ENCODE data around the gene POU5F1.
"Not testable (repeated sequence)": the region's sequence is repeated elsewhere in the genome, so short reads cannot be mapped to it uniquely, and the experiment has no call there.

Gene POU5F1

DNA sequence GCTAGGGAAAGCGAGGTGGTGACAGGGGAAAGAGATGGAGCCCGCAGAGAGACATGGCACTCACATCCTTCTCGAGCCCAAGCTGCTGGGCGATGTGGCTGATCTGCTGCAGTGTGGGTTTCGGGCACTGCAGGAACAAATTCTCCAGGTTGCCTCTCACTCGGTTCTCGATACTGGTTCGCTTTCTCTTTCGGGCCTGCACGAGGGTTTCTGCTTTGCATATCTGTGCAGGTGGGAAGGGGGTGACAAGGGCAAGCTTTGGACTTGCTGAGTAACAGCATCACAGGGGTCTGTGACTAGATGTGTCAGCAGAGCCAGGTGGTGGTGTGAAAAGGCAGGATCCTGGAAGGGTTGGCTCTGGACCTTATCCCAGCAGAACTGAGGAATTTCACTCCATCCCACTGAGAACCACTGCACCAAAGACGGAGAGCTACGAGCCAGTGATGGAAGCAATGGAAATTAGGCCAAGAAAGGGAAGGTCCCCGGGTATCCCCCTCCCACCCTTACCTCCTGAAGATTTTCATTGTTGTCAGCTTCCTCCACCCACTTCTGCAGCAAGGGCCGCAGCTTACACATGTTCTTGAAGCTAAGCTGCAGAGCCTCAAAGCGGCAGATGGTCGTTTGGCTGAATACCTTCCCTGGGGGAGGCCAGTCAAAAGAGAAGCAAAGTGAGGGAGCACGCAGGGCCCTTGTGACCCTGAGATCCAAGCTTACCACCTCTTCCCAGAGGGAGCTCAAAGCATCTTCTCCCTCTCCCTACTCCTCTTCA lies 5.2 kb downstream of the POU5F1 start:
- not testable (repeated sequence) for DNase-seq

DNA sequence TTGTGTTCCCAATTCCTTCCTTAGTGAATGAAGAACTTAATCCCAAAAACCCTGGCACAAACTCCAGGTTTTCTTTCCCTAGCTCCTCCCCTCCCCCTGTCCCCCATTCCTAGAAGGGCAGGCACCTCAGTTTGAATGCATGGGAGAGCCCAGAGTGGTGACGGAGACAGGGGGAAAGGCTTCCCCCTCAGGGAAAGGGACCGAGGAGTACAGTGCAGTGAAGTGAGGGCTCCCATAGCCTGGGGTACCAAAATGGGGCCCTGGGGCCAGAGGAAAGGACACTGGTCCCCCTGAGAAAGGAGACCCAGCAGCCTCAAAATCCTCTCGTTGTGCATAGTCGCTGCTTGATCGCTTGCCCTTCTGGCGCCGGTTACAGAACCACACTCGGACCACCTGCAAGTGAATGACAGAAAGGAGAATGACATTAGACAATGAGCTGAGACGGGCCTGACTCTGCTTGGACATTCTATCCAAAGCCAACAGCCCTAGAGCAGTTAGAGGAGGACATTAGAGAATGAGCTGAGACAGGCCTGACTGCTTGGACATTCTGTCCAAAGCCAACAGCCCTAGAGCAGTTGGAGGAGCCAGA lies 5.9 kb downstream of the POU5F1 start:
- not testable (repeated sequence) for DNase-seq

DNA sequence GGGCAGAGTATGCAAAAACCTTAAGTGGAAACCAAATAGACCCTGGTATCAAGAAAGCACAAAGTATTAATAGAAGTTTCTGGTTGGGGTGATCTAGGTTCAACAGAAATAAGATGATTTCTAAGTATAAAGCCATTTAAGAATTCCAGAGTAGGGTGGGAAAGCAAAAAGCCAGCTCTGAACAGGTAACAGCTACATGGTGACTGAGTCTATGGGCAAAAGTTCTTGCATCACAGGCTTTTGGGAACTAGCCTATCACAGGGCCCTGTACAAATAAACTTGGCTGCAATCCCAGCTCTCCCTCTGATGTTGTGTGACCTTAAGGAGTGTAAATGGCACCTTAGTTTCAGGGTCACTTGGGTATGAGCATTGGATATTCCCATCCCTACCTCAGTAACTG lies 6.6 kb downstream of the POU5F1 start:
- DNase-seq: peak; percentile 28

- no peak for DNase-seq
These were observed 7.9 kb downstream of the POU5F1 start for GRCh38 chr6:31162463-31163165.

GRCh38 chr6:31161216-31162126 lies 9.0 kb downstream of the POU5F1 start:
- no peak for DNase-seq

- DNase-seq: peak; percentile 58
These were observed 11.3 kb downstream of the POU5F1 start for GRCh38 chr6:31158863-31159855.

GRCh38 chr6:31158140-31158862 lies 12.2 kb downstream of the POU5F1 start, which contains the start of gene TCF19:
TCF19 (plus strand) TSS chr6:31158589; CDS start chr6:31159470, 881 bp downstream.
- peak; percentile 99 for DNase-seq

GRCh38 chr6:31157513-31158139 lies 12.9 kb downstream of the POU5F1 start, which contains the start of gene CCHCR1:
CCHCR1 (minus strand) TSS chr6:31157802; CDS start chr6:31157600, 202 bp downstream.
- DNase-seq: no peak

- DNase-seq: no peak
These were observed 13.8 kb downstream of the POU5F1 start for GRCh38 chr6:31156641-31157040.

GRCh38 chr6:31154436-31154835 lies 16.0 kb downstream of the POU5F1 start:
- no peak for DNase-seq

GRCh38 chr6:31152781-31153180 lies 17.7 kb downstream of the POU5F1 start:
- no peak for DNase-seq

DNA sequence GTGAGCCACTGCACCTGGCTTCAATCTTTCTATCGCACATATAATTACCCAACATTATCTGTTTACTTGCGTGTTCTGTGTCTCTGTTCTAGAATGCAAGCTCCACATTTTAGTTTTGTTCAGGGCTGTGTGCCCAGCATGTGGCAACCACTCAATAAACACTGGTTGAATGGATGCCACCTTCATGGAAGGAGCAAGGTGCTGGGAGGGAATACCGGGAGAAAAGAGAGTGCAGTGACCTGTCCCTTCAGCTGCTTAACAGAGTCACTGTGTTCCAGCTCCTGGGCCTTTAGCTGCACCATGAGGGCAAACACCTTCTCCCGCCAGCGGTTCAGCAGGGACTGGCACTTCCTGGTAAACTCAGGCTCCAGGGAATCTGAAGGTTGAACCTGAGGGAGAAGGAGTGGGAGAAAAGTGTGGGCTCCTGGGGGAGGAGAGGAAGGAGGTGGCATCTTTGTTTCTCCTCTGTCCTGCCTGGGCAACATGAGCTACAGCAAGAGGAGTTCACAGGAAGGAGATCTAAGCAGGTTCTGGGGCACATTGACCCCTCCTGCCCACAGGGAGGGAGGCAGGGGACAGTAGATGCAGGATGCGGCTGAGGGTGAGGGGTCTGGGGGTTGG lies 20.5 kb downstream of the POU5F1 start:
- DNase-seq: no peak

DNA sequence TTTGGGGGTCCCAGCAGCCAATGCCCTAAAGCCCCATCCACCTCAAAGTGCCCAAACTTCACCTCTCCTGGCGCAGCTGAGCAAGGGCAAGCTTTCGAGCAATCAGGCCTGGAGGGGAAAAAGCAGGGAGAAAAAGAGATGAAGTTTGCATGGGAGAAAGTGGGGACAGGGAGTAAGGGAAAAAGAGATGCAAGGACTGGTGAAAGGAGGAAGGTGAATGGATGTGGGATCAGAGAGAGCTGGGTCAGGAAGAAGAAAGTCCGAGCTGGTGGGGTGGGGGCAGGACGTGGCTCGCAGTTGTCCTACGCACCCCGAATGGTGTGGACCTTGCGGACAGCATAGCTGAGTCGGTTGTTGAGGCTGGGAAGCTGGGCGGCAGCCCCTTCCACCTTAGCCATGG lies 25.1 kb downstream of the POU5F1 start:
- no peak for DNase-seq

- no peak for DNase-seq
These were observed 25.5 kb downstream of the POU5F1 start for GRCh38 chr6:31144970-31145340.

GRCh38 chr6:31144296-31144969 lies 26.0 kb downstream of the POU5F1 start:
- DNase-seq: no peak

GRCh38 chr6:31143148-31143547 lies 27.3 kb downstream of the POU5F1 start:
- no peak for DNase-seq

DNA sequence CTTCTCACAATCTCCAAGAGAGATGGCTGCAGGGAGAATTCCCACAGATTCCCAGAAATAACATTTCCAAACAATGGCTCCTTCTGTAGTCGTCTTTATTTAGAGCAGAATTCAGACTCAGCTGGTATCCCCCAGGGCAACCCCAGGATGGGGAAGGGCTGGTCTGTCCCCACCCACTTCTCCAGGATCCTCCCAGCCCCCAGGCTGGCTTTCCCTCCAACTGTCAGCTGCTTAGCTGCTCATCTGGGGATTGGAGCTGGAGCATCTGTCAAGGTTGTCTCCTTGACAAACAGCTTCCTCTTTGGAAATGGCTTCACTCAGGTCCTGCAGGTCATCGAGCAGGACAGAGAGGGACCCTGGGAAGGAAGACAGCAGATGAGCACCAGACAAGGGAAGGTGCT lies 28.1 kb downstream of the POU5F1 start:
- no peak for DNase-seq

GRCh38 chr6:31140643-31141042 lies 29.8 kb downstream of the POU5F1 start:
- DNase-seq: no peak

DNA sequence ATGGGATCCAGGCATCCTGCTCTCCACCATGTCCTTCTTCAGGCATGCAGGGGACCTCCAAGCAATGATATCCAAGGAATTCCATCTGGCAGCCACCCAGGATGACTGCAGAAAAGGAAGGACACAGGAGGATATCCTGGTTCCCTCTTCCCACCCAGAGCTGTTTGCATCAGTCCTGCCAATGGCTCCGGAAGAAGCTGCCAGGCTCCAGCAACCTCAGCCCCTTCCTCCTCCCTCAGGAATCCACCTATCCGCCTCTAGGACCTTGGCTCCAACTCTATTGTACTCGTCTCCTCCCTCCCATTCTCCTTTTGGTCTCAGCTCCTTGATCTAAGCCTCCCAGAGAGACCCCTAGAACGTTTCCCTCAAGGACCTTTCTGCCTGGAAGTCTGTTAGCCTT lies 30.9 kb downstream of the POU5F1 start:
- no peak for DNase-seq
